GM18867 (cell line): Measurements from ENCODE around the gene ZNF502.
"Not testable (repeated sequence)": the region's sequence is repeated elsewhere in the genome, so short reads cannot be mapped to it uniquely, and the experiment has no call there.

Source experiments
- ATAC-seq: cut with Tn5 transposase; IDR thresholded peaks from one replicate; pipeline ENCODE4 v1.9.1; 2021; ENCODE audit warnings: mild to moderate bottlenecking, moderate library complexity; ENCODE audit not compliant: unreplicated experiment

ZNF502 gene

GRCh38 chr3:44712455-44713075 lies at the start of gene ZNF502:
ZNF502 (plus strand) TSS chr3:44712660; CDS start chr3:44720262, 7,602 bp downstream.
- ATAC-seq = no peak

- no peak for ATAC-seq
Measured at GRCh38 chr3:44665173-44665572, 47.3 kb upstream of the ZNF502 start.

GRCh38 chr3:44666346-44666745 lies 46.1 kb upstream of the ZNF502 start:
- no peak for ATAC-seq

- no peak for ATAC-seq
Measured at GRCh38 chr3:44669760-44670159, 42.7 kb upstream of the ZNF502 start.

GRCh38 chr3:44673466-44673865 lies 39.0 kb upstream of the ZNF502 start:
- not testable (repeated sequence) for ATAC-seq

GRCh38 chr3:44674211-44674610 lies 38.2 kb upstream of the ZNF502 start:
- ATAC-seq = no peak

- no peak for ATAC-seq
Measured at GRCh38 chr3:44678480-44679116, 33.9 kb upstream of the ZNF502 start.

- no peak for ATAC-seq
Measured at GRCh38 chr3:44680921-44681455, 31.5 kb upstream of the ZNF502 start.

- no peak for ATAC-seq
Measured at GRCh38 chr3:44682182-44682896, 30.1 kb upstream of the ZNF502 start.

- ATAC-seq = peak; percentile 94
Measured at GRCh38 chr3:44685128-44685800, 27.2 kb upstream of the ZNF502 start.

- no peak for ATAC-seq
Measured at GRCh38 chr3:44687898-44688297, 24.6 kb upstream of the ZNF502 start.

- ATAC-seq = no peak
Measured at GRCh38 chr3:44721231-44722102, 9.0 kb downstream of the ZNF502 start.

- no peak for ATAC-seq
Measured at GRCh38 chr3:44722103-44722401, 9.6 kb downstream of the ZNF502 start.

GRCh38 chr3:44729384-44729910 lies 17.0 kb downstream of the ZNF502 start, which contains the start of gene ZNF501:
ZNF501 (plus strand) TSS chr3:44729635; CDS start chr3:44734422, 4,787 bp downstream.
- no peak for ATAC-seq

- no peak for ATAC-seq
Measured at GRCh38 chr3:44734646-44735168, 22.2 kb downstream of the ZNF502 start.

GRCh38 chr3:44761101-44761423 lies 48.6 kb downstream of the ZNF502 start:
- ATAC-seq = no peak

GRCh38 chr3:44761424-44762169 lies 49.1 kb downstream of the ZNF502 start, which contains the start of the genes KIAA1143 and KIF15:
KIAA1143 (minus strand) TSS chr3:44761619; CDS start chr3:44761602, 17 bp downstream.
KIF15 (plus strand) TSS chr3:44761794; CDS start chr3:44761866, 72 bp downstream.
- ATAC-seq = peak; percentile 89

GRCh38 chr3:44762170-44762677 lies 49.8 kb downstream of the ZNF502 start:
- ATAC-seq = no peak

- no peak for ATAC-seq
Measured at GRCh38 chr3:44762690-44763089, 50.2 kb downstream of the ZNF502 start.
